ENCODE results near the gene NLGN3.
"Not testable (repeated sequence)": the region's sequence is repeated elsewhere in the genome, so short reads cannot be mapped to it uniquely, and the experiment has no call there.

NLGN3 gene

GRCh38 chrX:71170660-71171059 lies 26.0 kb downstream of the NLGN3 start:
- DNase-seq (ENCODE audit: low spot score): no peak

- no peak for DNase-seq (ENCODE audit: low spot score)
Measured at GRCh38 chrX:71171110-71171801, 26.6 kb downstream of the NLGN3 start.

GRCh38 chrX:71173440-71173839 lies 28.8 kb downstream of the NLGN3 start:
- DNase-seq (ENCODE audit: low spot score): no peak

GRCh38 chrX:71174795-71175194 lies 30.2 kb downstream of the NLGN3 start:
- DNase-seq (ENCODE audit: low spot score): no peak

GRCh38 chrX:71175531-71175930 lies 30.9 kb downstream of the NLGN3 start:
- DNase-seq (ENCODE audit: low spot score): no peak

- no peak for DNase-seq (ENCODE audit: low spot score)
Measured at GRCh38 chrX:71177327-71177726, 32.7 kb downstream of the NLGN3 start.

GRCh38 chrX:71178908-71179307 lies 34.3 kb downstream of the NLGN3 start:
- DNase-seq (ENCODE audit: low spot score): peak; percentile 74

- not testable (repeated sequence) for DNase-seq (ENCODE audit: low spot score)
Measured at GRCh38 chrX:71180579-71181265, 36.1 kb downstream of the NLGN3 start.

- DNase-seq (ENCODE audit: low spot score): no peak
Measured at GRCh38 chrX:71181558-71181909, 36.9 kb downstream of the NLGN3 start.

GRCh38 chrX:71181910-71182799 lies 37.5 kb downstream of the NLGN3 start:
- peak; percentile 88 for DNase-seq (ENCODE audit: low spot score)

- DNase-seq (ENCODE audit: low spot score): no peak
Measured at GRCh38 chrX:71182871-71183270, 38.2 kb downstream of the NLGN3 start.

GRCh38 chrX:71183341-71183740 lies 38.7 kb downstream of the NLGN3 start:
- no peak for DNase-seq (ENCODE audit: low spot score)

- no peak for DNase-seq (ENCODE audit: low spot score)
Measured at GRCh38 chrX:71184092-71184491, 39.5 kb downstream of the NLGN3 start.

GRCh38 chrX:71184803-71185495 lies 40.3 kb downstream of the NLGN3 start:
- DNase-seq (ENCODE audit: low spot score): no peak

GRCh38 chrX:71191248-71191647 lies 46.6 kb downstream of the NLGN3 start:
- no peak for DNase-seq (ENCODE audit: low spot score)

GRCh38 chrX:71195964-71196649 lies 51.5 kb downstream of the NLGN3 start:
- no peak for DNase-seq (ENCODE audit: low spot score)

GRCh38 chrX:71198066-71198465 lies 53.4 kb downstream of the NLGN3 start:
- DNase-seq (ENCODE audit: low spot score): no peak

- DNase-seq (ENCODE audit: low spot score): no peak
Measured at GRCh38 chrX:71199252-71200008, 54.8 kb downstream of the NLGN3 start.

- no peak for DNase-seq (ENCODE audit: low spot score)
Measured at GRCh38 chrX:71210816-71211215, 66.2 kb downstream of the NLGN3 start.

GRCh38 chrX:71212536-71212935 lies 67.9 kb downstream of the NLGN3 start:
- no peak for DNase-seq (ENCODE audit: low spot score)

GRCh38 chrX:71214152-71214551 lies 69.5 kb downstream of the NLGN3 start:
- DNase-seq (ENCODE audit: low spot score): no peak

Data from hematopoietic multipotent progenitor cell treated with erythropoietin and hydrocortisone succinate and interleukin-3 and kit ligand, for 15 days (in vitro differentiated cells).